ENCODE results near the gene CA6.

The CA6 gene

GRCh38 chr1:8910914-8911313, 34.8 kb upstream of the CA6 start:
- Histone ChIP-seq H3F3A (ENCODE audit: insufficient read depth) (no peaks in the 10 kb centered on the region), H3K9ac (ENCODE audit: low read length) (no peak overlapping the region)
- TF ChIP-seq EZH2phosphoT487 (conservative IDR thresholded peaks at IDR 0.05; ENCODE audit: low read length) (no peak), CTCF (IDR thresholded peaks at IDR 0.05; ENCODE audit: insufficient read depth, low read length, poor library complexity, severe bottlenecking) (no peak)

GRCh38 chr1:8911416-8912309, 34.0 kb upstream of the CA6 start:
- no peaks in the 10 kb centered on the region for H3K9me2 ChIP-seq (replicated peaks; ENCODE audit: insufficient read depth, low read length)
- no peaks in the 10 kb centered on the region for H3K27me3 ChIP-seq (ENCODE audit: low read length)
- H3K36me3 ChIP-seq (ENCODE audit: low read length): no peaks in the 10 kb centered on the region
- no peak overlapping the region for H3K4me2 ChIP-seq (ENCODE audit: low read depth, low read length, poor library complexity, severe bottlenecking)
- H4K20me1 ChIP-seq (ENCODE audit: low read depth, low read length): no peaks in the 10 kb centered on the region
- no peak overlapping the region for H3K4me3 ChIP-seq (ENCODE audit: insufficient read depth, low read length, poor library complexity, severe bottlenecking)
- no peaks in the 10 kb centered on the region for H3F3A ChIP-seq (ENCODE audit: insufficient read depth)
- H3K9me3 ChIP-seq (ENCODE audit: insufficient read depth, low read length): no peaks in the 10 kb centered on the region
- H3K27ac ChIP-seq (ENCODE audit: low read depth, low read length): no peak overlapping the region
- TF ChIP-seq CTCF (IDR thresholded peaks at IDR 0.05; ENCODE audit: insufficient read depth, low read length, poor library complexity, severe bottlenecking): no peak
- TF ChIP-seq EZH2phosphoT487 (conservative IDR thresholded peaks at IDR 0.05; ENCODE audit: low read length): no peak
- H3K9ac ChIP-seq (ENCODE audit: low read length): no peak overlapping the region
- no peak overlapping the region for H2AFZ ChIP-seq (ENCODE audit: low read depth, low read length, severe bottlenecking)
- no peaks in the 10 kb centered on the region for H3K79me2 ChIP-seq (ENCODE audit: insufficient read depth, low read length)

More at GRCh38 chr1:8910914-8911313, 34.8 kb upstream of the CA6 start:
- no peak overlapping the region for H3K27ac ChIP-seq (ENCODE audit: low read depth, low read length)
- no peaks in the 10 kb centered on the region for H3K27me3 ChIP-seq (ENCODE audit: low read length)
- no peak overlapping the region for H2AFZ ChIP-seq (ENCODE audit: low read depth, low read length, severe bottlenecking)
- no peaks in the 10 kb centered on the region for H4K20me1 ChIP-seq (ENCODE audit: low read depth, low read length)
- H3K9me2 ChIP-seq (replicated peaks; ENCODE audit: insufficient read depth, low read length): no peaks in the 10 kb centered on the region
- H3K4me3 ChIP-seq (ENCODE audit: insufficient read depth, low read length, poor library complexity, severe bottlenecking): no peak overlapping the region
- no peaks in the 10 kb centered on the region for H3K79me2 ChIP-seq (ENCODE audit: insufficient read depth, low read length)
- H3K36me3 ChIP-seq (ENCODE audit: low read length): no peaks in the 10 kb centered on the region
- H3K4me2 ChIP-seq (ENCODE audit: low read depth, low read length, poor library complexity, severe bottlenecking): no peak overlapping the region
- no peaks in the 10 kb centered on the region for H3K9me3 ChIP-seq (ENCODE audit: insufficient read depth, low read length)

- Histone ChIP-seq H3K36me3 (ENCODE audit: low read length) (no peaks in the 10 kb centered on the region), H3K79me2 (ENCODE audit: insufficient read depth, low read length) (no peaks in the 10 kb centered on the region), H3F3A (ENCODE audit: insufficient read depth) (no peaks in the 10 kb centered on the region), H3K9ac (ENCODE audit: low read length) (no peak overlapping the region), H3K27ac (ENCODE audit: low read depth, low read length) (no peak overlapping the region), H3K4me2 (ENCODE audit: low read depth, low read length, poor library complexity, severe bottlenecking) (no peak overlapping the region), H3K27me3 (ENCODE audit: low read length) (no peaks in the 10 kb centered on the region), H4K20me1 (ENCODE audit: low read depth, low read length) (no peaks in the 10 kb centered on the region), H3K4me3 (ENCODE audit: insufficient read depth, low read length, poor library complexity, severe bottlenecking) (no peak overlapping the region), H3K9me3 (ENCODE audit: insufficient read depth, low read length) (no peaks in the 10 kb centered on the region), H2AFZ (ENCODE audit: low read depth, low read length, severe bottlenecking) (no peak overlapping the region), H3K9me2 (replicated peaks; ENCODE audit: insufficient read depth, low read length) (no peaks in the 10 kb centered on the region)
- TF ChIP-seq CTCF (IDR thresholded peaks at IDR 0.05; ENCODE audit: insufficient read depth, low read length, poor library complexity, severe bottlenecking) (no peak), EZH2phosphoT487 (conservative IDR thresholded peaks at IDR 0.05; ENCODE audit: low read length) (no peak)
These were observed 32.2 kb upstream of the CA6 start for GRCh38 chr1:8913457-8913856.
